GM21360 (cell line): ENCODE measurements around the gene RASEF.
"Not testable (repeated sequence)": the region's sequence is repeated elsewhere in the genome, so short reads cannot be mapped to it uniquely, and the experiment has no call there.

Source experiments
- ATAC-seq: cut with Tn5 transposase; IDR thresholded peaks from one replicate; pipeline ENCODE4 v1.9.1; 2021; ENCODE audit warnings: mild to moderate bottlenecking, moderate library complexity; ENCODE audit not compliant: unreplicated experiment

RASEF gene

DNA sequence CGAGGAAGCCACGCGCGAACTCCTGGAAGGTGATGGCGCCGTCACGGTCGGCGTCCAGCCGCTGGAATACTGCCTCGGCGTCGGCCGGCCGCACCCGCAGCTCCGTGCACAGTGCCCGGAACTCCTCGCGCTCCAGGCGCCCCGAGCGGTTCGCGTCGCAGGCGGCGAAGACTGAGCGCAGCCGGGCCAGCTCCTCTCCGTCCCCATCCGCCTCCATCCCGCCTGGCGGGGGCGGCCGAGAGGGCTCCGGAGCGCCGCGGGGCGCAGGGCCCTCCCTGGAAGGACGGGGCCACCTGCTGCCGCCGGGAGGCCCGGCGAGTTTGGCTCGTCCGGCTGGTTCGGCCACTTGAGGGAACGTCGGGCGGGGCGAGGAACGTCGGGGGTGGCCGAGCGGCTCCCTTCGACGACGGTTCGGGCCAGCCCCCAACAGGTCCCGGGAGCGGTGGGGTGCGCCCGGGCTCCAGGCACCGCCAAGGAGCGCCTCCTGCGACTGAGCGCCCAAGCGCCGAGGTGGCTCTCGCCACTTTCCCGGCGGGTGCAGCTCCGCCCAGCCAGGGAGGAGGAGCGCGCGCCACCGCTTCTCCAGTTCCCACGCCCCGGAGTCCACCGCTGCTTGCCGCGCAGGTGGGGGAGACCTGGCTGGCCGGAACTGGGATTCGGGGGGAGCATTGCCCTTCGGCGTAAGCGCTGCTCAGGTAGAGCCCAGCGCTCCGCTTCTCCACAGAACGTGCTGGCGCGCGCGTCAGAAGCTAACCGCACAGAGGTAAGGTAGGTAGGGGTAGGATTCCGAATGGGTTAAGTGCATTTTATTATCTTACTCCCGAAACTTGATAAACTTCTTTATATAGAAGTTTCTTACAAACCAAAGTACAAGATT lies at the start of gene RASEF:
Gene RASEF (minus strand): TSS at position 492 of the 877 bp plus-strand sequence. CDS start 275 bp downstream, at position 217.
- ATAC-seq, result no peak

DNA sequence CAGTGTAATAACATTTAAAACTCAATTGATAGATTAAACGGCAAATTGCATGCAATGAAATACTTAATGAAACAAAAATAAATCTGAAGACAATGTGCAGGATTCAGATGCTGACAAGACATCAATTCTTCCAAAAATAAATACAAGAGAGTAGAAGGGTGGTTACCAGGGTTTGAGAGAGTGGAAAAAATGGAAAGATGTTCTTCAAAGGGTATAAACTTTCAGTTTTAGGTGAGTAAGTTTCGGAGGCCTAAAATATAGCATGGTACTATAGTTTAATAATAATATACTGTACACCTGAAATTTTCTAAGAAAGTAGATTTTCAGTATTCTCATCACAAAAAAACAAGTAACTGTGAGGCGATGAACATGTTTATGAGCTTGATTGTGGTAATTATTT lies 48.2 kb upstream of the RASEF start:
- ATAC-seq, result no peak

DNA sequence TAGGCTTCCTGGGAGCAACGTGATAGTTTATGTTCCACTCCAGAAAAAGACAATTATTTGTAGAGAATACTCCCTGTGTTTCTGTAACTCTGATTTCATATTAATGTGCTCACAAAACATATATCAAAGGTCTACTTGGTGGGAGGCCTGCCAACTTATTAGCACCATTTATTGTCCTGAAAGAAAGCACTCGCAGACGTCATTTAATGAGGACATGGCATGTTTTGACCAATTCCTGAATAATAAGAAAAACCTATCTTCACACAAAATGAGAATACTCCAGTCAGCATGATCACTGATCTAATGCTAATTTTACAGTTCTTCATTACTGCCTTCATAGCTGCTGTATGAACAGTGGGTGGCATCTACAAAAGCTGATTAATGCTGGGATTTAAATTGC lies 46.4 kb upstream of the RASEF start:
- no peak for ATAC-seq

DNA sequence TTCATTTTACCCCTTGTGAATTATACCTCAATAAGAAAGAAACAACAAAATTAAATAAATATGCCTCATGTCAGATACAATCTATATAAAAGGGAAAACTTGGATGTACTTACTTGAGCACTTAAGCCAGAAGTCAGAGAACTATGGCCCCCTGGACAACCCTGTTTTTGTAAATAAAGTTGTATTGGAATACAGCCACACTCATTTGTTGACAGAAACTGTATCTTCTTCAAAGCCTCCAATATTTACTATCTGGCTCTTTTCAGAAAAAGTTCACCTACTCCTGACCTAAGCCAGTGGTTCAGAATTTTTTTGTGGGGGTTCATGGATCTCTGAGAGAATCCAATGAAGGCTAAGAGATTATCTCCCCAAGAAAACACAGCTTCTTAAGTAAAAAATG lies 45.3 kb upstream of the RASEF start:
- ATAC-seq, result no peak

DNA sequence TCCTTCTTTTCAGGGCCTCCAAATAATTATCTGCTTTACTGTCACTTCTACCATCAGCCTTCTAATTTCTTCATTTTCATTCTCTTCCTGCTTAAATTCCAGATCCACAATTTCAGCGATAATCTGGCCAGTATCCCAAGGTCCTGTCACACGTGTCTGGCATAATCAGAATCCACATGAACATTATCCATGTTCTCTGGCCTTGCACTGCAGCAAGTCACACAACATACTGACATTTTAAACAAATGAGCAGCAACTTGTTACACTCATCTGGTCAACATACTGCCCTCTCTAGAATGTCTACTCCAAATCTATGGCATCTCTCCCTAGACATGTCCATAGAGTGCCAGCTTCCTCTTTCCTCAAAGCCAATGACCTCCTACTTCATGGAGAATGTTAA lies 43.8 kb upstream of the RASEF start:
- no peak for ATAC-seq

DNA sequence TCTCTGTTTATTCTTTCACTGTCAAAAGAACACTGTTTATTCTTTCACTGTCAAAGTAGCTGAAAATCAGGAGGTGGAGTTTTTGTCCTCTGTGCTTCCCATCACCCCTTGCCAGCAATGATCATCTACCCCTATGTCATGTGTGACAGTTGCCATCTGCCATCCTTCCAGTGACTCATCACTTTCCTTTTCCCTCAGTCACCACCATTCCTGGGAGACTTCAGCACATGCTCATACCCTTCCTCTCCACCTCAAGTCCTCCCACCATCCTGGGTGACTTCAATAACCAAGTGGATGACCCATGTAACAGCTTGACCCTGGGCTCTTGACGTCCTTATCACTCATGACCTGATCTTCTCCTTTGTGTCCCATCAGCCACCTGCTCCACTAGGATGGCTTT lies 43.3 kb upstream of the RASEF start:
- no peak for ATAC-seq

DNA sequence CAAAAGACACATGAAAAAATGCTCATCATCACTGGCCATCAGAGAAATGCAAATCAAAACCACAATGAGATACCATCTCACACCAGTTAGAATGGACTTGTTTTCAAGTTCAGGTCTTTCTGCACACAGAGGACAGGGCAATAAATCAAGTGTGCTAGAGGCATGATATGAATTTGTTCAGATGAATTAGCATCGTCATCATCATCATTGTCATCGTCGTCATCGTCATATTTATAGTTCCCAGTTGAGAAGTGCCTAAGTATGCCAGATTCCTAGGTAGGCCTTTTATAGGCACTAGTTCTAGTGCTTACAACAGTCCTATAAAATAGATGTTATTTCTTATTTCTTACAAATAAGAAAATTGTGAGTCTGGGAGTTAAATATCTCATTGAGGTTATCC lies 34.7 kb upstream of the RASEF start:
- no peak for ATAC-seq

DNA sequence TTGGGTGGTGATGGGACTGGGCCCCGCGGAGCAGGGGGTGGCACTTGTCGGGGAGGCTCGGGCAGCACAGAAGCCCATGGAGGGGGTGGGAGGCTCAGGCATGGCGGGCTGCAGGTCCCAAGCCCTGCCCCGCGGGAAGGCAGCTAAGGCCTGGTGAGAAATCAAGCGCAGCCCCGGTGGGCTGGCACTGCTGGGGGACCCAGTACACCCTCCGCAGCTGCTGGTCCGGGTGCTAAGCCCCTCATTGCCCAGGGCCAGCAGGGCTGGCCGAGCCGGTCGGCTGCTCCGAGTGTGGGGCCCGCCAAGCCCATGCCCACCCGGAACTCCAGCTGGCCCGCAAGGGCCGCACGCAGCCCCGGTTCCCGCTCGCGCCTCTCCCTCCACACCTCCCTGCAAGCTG lies 30.4 kb upstream of the RASEF start:
- ATAC-seq, result not testable (repeated sequence)

DNA sequence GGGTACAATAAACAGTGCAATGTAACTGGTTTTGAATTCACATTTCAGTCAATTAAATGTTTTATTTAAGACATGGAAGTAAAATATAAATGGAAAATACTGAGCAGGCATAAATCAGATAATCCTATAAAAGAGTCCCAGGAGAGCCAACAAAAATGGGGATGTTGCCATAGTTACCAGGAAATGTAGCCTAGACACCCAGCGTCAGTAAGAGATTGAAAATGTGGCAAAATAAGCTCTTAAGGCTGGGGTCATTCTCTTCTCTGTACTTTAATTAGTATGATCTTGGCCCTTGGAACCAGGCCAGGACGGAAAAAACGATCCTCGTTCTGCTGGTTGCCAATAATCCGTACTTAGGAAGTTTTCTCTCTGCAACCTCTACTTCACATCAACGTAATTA lies 18.9 kb upstream of the RASEF start:
- no peak for ATAC-seq

DNA sequence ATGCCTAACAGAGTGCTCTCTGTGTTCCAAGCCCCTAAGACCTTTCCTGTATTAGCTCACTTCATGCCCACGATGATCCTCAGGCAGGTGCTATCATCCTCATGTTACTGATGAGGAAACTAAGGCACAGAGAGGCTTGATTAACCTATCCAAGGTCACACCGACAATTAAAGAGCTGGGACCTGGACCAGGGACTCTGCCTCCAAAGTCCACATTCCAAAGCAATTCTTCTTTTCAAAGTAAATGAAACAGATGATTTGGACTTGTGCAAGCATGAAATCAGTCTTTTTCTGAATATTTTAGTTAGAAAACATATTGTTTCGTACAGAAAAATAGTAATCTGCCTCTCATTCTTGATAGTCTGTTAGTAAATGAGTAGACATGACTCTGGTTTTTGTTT lies 18.1 kb upstream of the RASEF start:
- ATAC-seq, result no peak

DNA sequence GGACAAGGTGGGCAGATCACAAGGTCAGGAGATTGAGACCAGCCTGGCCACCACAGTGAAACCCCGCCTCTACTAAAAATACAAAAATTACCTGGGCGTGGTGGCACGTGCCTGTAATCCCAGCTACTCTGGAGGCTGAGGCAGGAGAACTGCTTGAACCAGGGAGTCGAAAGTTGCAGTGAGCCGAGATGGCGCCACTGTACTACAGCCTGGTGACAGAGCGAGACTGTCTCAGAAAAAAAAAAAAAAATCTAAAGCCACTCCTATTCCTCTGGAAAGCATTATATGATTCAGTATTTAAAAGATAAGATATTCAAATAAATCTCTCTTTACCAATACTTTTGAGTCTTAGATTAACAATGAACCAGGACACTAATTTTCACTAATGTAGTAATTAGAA lies 13.0 kb upstream of the RASEF start:
- ATAC-seq, result not testable (repeated sequence)

DNA sequence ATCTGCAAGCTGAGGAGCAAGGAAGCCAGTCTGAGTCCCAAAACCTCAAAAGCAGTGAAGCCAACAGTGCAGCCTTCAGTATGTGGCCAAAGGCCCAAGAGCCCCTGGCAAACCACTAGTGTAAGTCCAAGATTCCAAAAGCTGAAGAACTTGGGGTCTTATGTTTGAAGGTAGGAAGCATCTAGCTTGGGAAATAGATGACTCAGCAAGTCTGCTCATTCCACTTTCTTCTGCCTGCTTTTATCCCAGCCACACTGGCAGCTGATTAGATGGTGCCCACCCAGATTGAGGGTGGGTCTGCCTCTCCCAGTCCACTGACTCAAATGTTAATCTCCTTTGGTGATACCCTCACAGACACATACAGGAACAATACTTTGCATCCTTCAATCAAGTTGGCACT lies 9.6 kb upstream of the RASEF start:
- ATAC-seq, result not testable (repeated sequence)

DNA sequence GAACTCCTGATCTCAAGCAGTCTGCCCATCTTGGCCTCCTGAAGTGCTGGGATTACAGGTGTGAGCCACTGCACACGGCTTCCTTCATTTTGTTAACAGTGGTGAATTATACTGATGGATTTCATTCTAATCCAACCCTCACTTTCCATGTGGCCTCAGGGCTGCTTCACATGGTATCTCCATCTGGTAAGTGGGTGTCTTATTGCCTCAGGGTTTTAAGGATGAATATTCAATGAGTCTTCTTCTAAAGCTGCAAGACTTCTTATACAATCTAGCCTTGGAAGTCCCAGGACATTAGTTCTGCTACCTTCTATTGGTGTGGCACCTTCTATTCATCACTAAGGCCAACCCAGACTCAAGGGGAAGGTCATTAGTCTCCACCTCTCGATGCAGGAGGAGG lies 8.7 kb upstream of the RASEF start:
- no peak for ATAC-seq

DNA sequence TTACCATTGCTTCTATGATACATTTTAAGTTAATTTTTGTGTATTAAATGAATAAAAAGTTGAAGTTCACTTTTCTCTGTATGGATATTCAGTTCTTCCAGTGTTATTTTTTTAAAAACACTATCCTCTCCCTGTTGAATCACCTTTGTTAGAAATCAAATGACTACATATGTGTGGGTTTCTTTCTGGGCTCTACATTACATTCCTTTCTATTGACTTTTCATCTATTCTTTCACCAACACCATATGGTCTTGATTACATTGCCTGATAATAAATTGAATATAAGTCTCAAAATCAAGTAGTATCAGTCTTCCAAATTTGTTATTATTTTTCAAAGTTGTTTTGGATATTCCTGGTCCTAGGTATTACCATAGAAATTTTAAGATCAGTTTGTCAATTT lies 7.3 kb upstream of the RASEF start:
- ATAC-seq, result no peak

DNA sequence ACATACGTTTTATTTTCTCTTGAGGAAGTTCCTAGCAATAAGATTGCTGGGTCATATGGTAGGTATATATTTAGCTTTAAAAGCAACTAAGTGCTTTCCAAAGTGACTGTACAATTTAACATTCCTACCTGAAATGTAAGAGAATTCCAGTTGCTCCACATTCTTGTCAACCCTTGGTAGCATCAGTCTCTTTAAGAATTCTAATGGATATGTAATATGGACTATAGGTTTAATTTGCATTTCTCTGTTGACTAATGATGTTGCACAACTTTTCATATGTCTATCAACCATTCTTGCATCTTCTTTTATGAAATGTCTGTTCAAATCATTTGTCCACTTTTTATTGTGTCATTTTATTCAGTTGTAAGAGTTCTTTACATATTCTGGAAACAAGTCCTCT lies 6.7 kb upstream of the RASEF start:
- no peak for ATAC-seq

DNA sequence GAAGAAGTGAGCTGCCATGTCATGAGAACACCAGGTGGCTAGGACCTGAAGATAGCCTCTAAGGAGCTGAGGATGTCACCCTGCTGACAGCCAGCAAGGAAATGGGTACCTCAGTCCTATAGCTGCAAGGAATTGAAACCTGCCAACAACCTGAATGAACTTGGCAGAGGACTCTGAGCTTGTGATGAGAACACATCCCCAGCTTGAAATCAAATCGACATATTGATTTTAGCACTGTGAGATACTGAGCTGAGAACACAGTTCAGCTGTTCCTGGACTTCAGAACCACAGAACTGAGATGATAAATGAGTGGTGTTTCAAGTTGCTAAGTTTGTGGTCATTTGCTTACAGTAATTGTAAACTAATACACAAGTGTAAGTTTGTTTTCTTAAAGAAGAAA lies 5.5 kb upstream of the RASEF start:
- no peak for ATAC-seq

DNA sequence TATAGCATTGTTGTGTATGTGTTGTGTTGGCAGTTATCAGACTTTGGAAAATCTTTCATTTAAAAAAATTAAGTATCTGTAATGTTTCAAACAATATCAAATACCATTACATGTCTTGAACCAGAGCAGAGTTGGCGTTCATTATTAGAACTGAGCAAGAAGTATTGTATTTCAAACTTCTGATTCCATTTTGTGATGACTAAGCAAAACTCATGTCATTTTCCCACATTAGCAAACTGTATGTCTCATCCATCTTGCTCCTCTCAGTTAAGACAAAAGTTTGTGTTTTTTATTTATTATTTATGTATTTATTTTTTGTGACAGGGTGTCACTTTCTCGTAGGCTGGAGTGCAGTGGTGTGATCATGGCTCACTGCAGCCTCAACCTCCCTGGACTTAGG lies 4.6 kb upstream of the RASEF start:
- no peak for ATAC-seq

DNA sequence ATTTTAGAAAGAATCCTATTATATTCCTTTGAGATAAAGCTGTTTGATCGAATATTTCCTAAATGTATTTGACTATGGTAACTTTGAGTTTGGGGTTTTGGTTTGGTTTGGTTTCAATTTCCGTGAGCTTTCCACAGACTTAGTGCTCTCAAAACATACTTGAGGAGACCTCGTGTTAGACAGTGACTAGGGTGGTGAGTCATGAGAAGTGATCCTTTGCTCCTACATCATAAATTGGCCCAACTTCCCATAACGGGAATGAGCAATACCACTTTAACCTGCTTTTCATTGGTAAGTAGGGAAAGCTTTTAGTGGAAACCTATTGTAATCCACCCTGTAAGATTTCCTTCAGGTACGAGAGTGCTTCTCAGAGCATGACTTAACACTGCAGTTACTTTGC lies 3.8 kb upstream of the RASEF start:
- no peak for ATAC-seq

DNA sequence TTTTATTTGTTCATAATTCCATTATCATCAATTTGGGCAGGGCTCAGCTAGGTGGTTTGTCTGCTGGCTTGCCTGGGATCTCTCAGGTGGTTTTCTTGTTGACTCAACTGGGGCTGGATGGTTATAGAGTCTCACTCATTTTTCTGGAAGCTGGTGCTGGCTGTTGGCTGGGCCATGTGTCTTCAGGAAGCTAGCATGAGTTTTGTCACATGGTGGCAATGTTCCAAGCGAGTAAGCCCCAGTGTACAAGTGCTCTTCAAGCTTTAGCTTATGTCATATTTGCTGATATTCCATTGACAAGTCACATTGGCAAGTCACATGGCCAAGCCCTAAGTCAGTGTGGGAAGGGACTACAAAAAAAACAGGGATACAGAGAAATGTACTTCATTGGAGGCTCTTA lies 2.3 kb upstream of the RASEF start:
- ATAC-seq, result no peak

DNA sequence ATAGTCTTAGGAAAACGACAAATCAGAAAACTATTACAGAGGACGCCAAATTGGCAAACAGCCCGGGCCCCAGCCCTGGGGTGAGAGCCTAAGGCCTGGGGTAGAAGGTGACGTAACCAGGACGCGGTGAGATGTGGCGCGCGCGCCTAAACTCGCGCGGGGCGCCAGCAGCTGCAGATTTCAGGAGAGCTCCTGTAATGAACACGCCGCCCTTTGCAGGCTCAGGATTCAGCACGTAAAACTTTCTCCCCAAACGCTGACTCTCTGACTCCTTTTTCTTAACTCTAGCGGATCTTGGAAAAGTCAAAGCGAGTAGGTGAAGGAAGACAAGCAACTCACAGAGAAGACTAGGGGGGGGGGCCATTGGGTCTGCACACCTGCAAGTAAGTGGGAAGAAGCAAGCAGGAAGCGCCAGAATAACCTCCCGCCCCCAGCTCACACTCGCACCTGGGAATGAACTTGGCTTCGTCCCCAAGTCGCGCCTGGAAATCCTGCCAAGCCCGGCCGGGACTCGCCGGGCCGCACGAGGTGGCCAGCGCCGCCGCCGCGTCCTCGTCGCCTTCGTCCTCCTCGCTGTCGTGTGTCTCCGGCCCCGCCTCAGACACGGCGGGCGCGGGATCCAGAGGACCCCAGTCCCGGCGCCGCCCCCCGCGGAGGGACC lies 822 bp downstream of the RASEF start:
- no peak for ATAC-seq

DNA sequence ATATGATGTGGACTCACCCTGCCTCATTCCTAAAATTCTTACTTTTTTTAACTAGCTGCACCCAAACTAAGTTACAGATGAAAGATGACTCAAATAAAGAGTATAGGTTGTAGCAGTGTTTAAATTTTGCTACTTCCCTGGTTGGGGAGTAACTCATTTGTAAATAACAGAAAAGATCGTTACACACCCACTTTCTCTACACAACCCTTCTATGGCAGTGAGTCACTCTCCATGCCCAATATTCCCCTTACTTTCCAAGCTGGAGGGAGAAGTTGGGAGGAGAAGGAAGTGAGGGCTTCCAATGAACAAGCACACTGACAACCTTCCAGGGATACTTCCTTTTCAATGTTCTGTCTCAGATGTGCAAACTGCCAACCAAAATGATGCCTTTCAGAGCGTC lies 1.9 kb downstream of the RASEF start:
- ATAC-seq, result no peak

DNA sequence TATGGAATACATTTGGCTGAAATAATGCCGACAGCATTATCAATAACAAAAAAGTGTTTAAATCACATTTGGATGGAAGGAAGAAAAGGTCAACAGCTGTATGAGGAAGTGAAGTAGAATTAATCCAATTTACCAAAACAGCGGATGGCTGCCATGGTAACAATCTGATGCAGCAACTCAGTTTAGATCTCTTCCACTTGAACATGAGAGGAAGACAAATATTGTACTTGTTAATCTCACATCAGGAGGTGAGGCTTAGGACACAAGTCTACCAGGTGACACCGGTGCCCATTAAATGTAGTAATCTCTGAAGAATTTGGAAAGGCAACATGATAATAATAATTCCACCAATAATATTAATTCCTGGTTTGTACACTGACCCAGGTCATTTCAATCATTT lies 2.4 kb downstream of the RASEF start:
- no peak for ATAC-seq

DNA sequence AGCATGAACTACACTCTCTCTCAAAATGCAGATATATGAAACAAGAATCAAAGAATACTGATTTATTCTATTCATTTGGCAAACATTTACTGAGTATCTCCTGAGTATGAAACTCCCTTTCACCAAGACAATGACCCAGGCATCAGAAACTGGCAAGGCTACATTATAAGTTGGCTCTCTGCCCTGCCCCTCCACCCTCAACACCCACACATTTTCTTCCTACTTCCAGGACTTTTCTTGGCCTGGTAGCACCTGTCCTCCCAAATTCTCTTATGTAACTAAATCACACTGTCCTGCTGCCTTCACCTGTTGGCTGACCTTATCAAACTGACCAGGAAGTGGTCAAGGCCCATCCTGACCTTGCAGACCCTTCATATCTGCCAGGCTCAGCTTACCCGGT lies 3.5 kb downstream of the RASEF start:
- ATAC-seq, result no peak
